ENCODE data around the gene SLC22A23.

- TF ChIP-seq POLR2AphosphoS5 (IDR thresholded peaks at IDR 0.05; ENCODE audit: low read depth), result no peak
- no peak for TF ChIP-seq CTCF (conservative IDR thresholded peaks at IDR 0.05; ENCODE audit: low read depth in 2 of 2)
- TF ChIP-seq EZH2 (IDR thresholded peaks at IDR 0.05; ENCODE audit: low read depth, unreplicated experiment), result no peak
- no peak for TF ChIP-seq EZH2phosphoT487 (IDR thresholded peaks at IDR 0.05; ENCODE audit: unreplicated experiment)
- no peak for TF ChIP-seq REST (IDR thresholded peaks at IDR 0.05; ENCODE audit: unreplicated experiment)
Measured at GRCh38 chr6:3428247-3428646, 28.6 kb downstream of the SLC22A23 start.
